ENCODE measurements around the gene DROSHA.

GRCh38 chr5:31577438-31577837 is 45.5 kb upstream of the DROSHA start:
- TF ChIP-seq CTCF (IDR thresholded peaks at IDR 0.05) (no peak), POLR2A (IDR thresholded peaks at IDR 0.05) (no peak), POLR2AphosphoS5 (IDR thresholded peaks at IDR 0.05) (no peak), EP300 (IDR thresholded peaks at IDR 0.05) (no peak)

Measured in stomach (tissue), 4 donors.